Smooth muscle cell (in vitro differentiated cells): ENCODE data around the gene BRPF3. TPM values are rescaled to one million over a fixed set of nuclear protein-coding genes. Genes with fewer than 3 reads are reported as not detected.

Experiments
- DNase-seq: peaks from one replicate; lab custom pipeline; 2025; ENCODE audit not compliant: unreplicated experiment; lab: John Stamatoyannopoulos, UW
- H2AFZ ChIP-seq: fragments of 200-600 bp; sonication (generic); 2 replicates; pipeline ENCODE4 v1.6.0; 2016; ENCODE audit warnings: antibody characterized with exemption, low read depth, mild to moderate bottlenecking
- H3F3A ChIP-seq: fragments of 200-600 bp; sonication (generic); 2 replicates; pipeline ENCODE4 v1.6.0; 2017; ENCODE audit warnings: antibody characterized with exemption, low read depth
- H3K27ac ChIP-seq: fragments of 200-600 bp; sonication (generic); 2 replicates; pipeline ENCODE4 v1.5.1; 2016; ENCODE audit warnings: low read depth, mild to moderate bottlenecking
- H3K27me3 ChIP-seq: fragments of 200-600 bp; sonication (generic); 2 replicates; pipeline ENCODE4 v1.6.1; 2016; ENCODE audit warnings: low read depth, mild to moderate bottlenecking
- H3K36me3 ChIP-seq: fragments of 200-600 bp; sonication (generic); 2 replicates; pipeline ENCODE4 v1.5.1; 2016; ENCODE audit warnings: low read depth
- H3K4me1 ChIP-seq: fragments of 200-600 bp; sonication (generic); 2 replicates; pipeline ENCODE4 v1.5.1; 2016; ENCODE audit warnings: low read depth
- H3K4me2 ChIP-seq: fragments of 200-600 bp; sonication (generic); 2 replicates; pipeline ENCODE4 v1.6.0; 2016; ENCODE audit warnings: mild to moderate bottlenecking
- H3K4me3 ChIP-seq: fragments of 200-600 bp; sonication (generic); 2 replicates; pipeline ENCODE4 v1.5.1; 2016; ENCODE audit warnings: mild to moderate bottlenecking
- H3K79me2 ChIP-seq: fragments of 200-600 bp; sonication (generic); 2 replicates; pipeline ENCODE4 v1.6.0; 2016; ENCODE audit warnings: low read depth, mild to moderate bottlenecking
- H3K9ac ChIP-seq: fragments of 200-600 bp; sonication (generic); 2 replicates; pipeline ENCODE4 v1.6.0; 2016; ENCODE audit warnings: low read depth
- H3K9me3 ChIP-seq: fragments of 200-600 bp; sonication (generic); replicated peaks from 2 replicates; pipeline ENCODE4 v1.5.1; 2016; ENCODE audit warnings: low read depth
- H4K20me1 ChIP-seq: fragments of 200-600 bp; sonication (generic); 2 replicates; pipeline ENCODE4 v1.6.0; 2016; ENCODE audit warnings: low read depth
- WGBS: methylation state at CpG from one replicate; pipeline ENCODE4 v1.1.7; 2016; ENCODE audit warnings: low lambda C conversion rate; 5-methylcytosine and 5-hydroxymethylcytosine counted together
- polyA plus RNA-seq: library from polyadenylated mRNA; unstranded; fragments of >200 nt; fragmentation: Nextera tagmentation; extraction: Ambion mirVana; gene quantifications from 2 replicates; pipeline ENCODE4 v1.2.1, GENCODE V29; 2016
- total RNA-seq: library from RNA; depleted of rRNA; stranded (reverse); fragments of >200 nt; gene quantifications from 2 replicates; pipeline ENCODE4 v1.2.3, GENCODE V29; 2014
- TF ChIP-seq, protein P1 (sequence below): fragments of 200-600 bp; sonication (generic); IDR thresholded peaks from 2 replicates; pipeline ENCODE4 v1.5.1; 2017; ENCODE audit warnings: borderline replicate concordance, mild to moderate bottlenecking, antibody characterized with exemption; ENCODE audit not compliant: insufficient read depth, poor library complexity, severe bottlenecking

BRPF3 gene
- total and polyA plus RNA-seq, 2 experiments from 2014 or later, result 8.9 to 20.0 TPM

DNA sequence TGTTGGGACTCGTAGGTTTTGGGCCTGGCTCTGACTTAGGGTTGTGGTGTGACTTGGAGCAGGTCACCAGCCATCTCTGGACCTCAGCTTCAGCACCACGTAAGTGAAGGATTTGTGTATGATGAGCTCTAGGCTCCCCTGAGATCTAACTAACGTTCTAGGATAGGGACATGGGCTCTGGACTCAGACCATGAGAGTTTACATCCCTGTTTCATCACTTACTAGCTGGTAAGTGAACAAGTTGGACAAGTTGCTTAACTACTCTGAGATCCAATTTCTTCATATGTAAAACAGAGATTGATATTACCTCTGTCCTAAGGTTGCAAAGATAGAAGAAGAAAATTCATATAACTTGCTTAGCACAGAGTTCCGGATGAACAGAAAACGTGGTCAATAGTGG is 53.0 kb downstream of the BRPF3 start:
- no peak overlapping the region for H2AFZ ChIP-seq
- H3K36me3 ChIP-seq, result no peaks in the 10 kb centered on the region
- H3K9ac ChIP-seq, result no peak overlapping the region
- TF ChIP-seq, protein P1, sequence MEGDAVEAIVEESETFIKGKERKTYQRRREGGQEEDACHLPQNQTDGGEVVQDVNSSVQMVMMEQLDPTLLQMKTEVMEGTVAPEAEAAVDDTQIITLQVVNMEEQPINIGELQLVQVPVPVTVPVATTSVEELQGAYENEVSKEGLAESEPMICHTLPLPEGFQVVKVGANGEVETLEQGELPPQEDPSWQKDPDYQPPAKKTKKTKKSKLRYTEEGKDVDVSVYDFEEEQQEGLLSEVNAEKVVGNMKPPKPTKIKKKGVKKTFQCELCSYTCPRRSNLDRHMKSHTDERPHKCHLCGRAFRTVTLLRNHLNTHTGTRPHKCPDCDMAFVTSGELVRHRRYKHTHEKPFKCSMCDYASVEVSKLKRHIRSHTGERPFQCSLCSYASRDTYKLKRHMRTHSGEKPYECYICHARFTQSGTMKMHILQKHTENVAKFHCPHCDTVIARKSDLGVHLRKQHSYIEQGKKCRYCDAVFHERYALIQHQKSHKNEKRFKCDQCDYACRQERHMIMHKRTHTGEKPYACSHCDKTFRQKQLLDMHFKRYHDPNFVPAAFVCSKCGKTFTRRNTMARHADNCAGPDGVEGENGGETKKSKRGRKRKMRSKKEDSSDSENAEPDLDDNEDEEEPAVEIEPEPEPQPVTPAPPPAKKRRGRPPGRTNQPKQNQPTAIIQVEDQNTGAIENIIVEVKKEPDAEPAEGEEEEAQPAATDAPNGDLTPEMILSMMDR, result no peak
- DNase-seq, result no peak
- H3K27ac ChIP-seq, result no peak overlapping the region
- H3K4me1 ChIP-seq, result peaks cover 8% of the 10 kb centered on the region
- no peak overlapping the region for H3K4me2 ChIP-seq
- no peaks in the 10 kb centered on the region for H3K9me3 ChIP-seq
- H3K27me3 ChIP-seq, result no peaks in the 10 kb centered on the region
- WGBS, result 94% methylated on average over 5 of the region's 5 CpGs
- H4K20me1 ChIP-seq, result no peaks in the 10 kb centered on the region
- H3K79me2 ChIP-seq, result no peaks in the 10 kb centered on the region
- H3F3A ChIP-seq, result no peaks in the 10 kb centered on the region
- H3K4me3 ChIP-seq, result no peak overlapping the region

DNA sequence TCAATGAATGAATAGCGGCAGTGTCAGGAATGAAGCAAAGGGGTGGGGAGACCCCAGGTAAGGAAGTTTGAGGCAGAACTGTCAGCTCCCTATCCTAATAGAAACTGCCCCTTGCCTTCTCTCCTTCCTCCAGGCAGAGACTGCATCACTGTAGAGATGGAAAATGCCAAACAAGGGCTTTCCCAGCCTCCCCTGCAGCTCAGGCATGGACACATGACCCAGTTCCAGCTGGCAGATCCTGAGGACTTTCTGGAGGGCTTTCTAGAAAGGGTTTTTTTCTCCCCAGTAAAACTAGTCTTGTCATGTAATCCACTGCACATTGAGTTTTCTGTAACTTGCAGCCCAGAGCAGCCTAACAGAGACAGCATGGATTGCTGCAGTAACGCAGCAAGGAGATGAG is 55.5 kb downstream of the BRPF3 start:
- Histone ChIP-seq H3K4me2 (no peak overlapping the region), H2AFZ (no peak overlapping the region), H3K27me3 (no peaks in the 10 kb centered on the region), H4K20me1 (no peaks in the 10 kb centered on the region), H3K27ac (no peak overlapping the region), H3K4me3 (no peak overlapping the region), H3K36me3 (no peaks in the 10 kb centered on the region), H3K9ac (no peak overlapping the region), H3K9me3 (no peaks in the 10 kb centered on the region), H3K79me2 (no peaks in the 10 kb centered on the region), H3F3A (no peaks in the 10 kb centered on the region), H3K4me1 (no peaks in the 10 kb centered on the region)
- WGBS, result 91% methylated on average over 2 of the region's 2 CpGs
- TF ChIP-seq, protein P1, result no peak
- DNase-seq, result no peak

DNA sequence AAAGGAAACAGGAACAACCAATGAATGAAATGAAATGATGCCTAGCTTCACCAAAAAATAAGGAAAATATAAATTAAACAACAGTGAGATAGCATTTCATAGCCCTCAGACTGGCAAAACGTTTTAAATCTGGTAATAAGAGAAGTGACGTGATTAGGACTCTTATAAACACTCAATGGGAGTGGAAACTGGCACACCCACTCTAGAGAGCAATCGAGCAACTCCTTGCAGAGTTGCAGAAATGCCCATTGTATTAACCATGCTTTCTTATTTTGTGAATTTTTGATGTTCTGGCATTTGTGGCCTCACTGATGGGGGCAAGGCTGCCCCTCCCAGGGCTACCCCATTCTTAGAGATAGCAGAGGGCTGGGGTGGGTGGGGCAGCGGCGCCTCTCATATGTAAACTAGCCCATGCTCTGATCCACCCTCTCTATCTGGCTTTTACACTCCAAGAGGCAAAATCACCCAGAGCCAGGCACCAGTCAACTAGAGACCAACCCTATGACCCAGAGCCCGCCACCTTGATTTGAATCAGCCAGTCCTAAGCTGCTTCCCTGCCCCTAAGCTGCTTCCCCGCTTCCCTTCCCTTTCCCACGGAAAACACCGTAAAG is 67.0 kb downstream of the BRPF3 start:
- H3F3A ChIP-seq, result no peaks in the 10 kb centered on the region
- H4K20me1 ChIP-seq, result no peaks in the 10 kb centered on the region
- H2AFZ ChIP-seq, result no peak overlapping the region
- no peaks in the 10 kb centered on the region for H3K4me1 ChIP-seq
- no peak overlapping the region for H3K9ac ChIP-seq
- H3K4me2 ChIP-seq, result no peak overlapping the region
- peaks cover 12% of the 10 kb centered on the region for H3K27me3 ChIP-seq
- no peaks in the 10 kb centered on the region for H3K9me3 ChIP-seq
- no peaks in the 10 kb centered on the region for H3K36me3 ChIP-seq
- TF ChIP-seq, protein P1, result no peak
- no peaks in the 10 kb centered on the region for H3K79me2 ChIP-seq
- no peak for DNase-seq
- WGBS, result 82% methylated on average over 9 of the region's 9 CpGs
- H3K27ac ChIP-seq, result no peak overlapping the region
- H3K4me3 ChIP-seq, result no peak overlapping the region

DNA sequence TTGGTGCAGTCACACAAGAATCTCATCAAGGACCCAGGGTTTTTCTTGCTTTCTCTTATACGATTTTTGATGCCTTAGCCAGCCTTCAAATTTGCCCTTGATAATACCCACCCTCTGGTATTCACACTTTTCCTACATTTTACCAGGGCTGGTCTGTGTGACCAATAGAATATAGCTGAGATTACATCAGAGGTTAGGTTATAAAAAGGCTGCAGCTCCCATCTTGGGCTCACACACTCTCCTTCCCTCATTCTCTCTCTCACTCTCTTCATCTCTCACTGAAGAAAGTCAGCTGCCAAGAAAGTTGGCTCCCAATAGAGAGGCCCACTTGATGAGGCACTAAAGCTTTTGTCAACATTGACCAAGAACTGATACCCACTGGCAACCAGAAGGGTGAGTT is 69.2 kb downstream of the BRPF3 start:
- H3F3A ChIP-seq, result no peaks in the 10 kb centered on the region
- no peak overlapping the region for H3K9ac ChIP-seq
- 88% methylated on average over 1 of the region's 1 CpG for WGBS
- no peaks in the 10 kb centered on the region for H3K9me3 ChIP-seq
- DNase-seq, result no peak
- no peaks in the 10 kb centered on the region for H3K4me1 ChIP-seq
- no peak overlapping the region for H3K4me3 ChIP-seq
- H3K36me3 ChIP-seq, result no peaks in the 10 kb centered on the region
- TF ChIP-seq, protein P1, result no peak
- no peak overlapping the region for H2AFZ ChIP-seq
- no peaks in the 10 kb centered on the region for H4K20me1 ChIP-seq
- H3K79me2 ChIP-seq, result no peaks in the 10 kb centered on the region
- no peak overlapping the region for H3K27ac ChIP-seq
- H3K4me2 ChIP-seq, result no peak overlapping the region
- H3K27me3 ChIP-seq, result peaks cover 10% of the 10 kb centered on the region
